ENCODE results near the gene C7orf57.
"Not testable (repeated sequence)": the region's sequence is repeated elsewhere in the genome, so short reads cannot be mapped to it uniquely, and the experiment has no call there.

DNA sequence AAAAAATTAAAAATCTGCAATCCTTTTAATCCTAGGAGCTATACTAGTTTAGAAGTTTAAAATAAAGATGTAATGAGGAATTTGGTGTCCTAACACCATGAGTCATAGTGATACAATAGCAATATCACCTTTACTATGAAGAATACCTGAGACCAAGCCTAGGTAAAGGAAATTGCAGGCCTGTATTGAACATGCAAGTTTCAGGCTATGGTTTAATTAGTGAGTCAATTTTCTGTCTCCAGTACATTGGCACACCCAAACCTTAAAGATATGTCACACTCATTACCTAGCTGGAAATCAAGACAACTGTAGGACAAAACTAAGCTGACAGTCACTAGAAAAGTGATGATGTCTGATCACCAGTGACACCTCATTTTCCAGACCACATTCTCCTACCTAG, 47.0 kb downstream of the C7orf57 start:
- TF ChIP-seq, protein P1, sequence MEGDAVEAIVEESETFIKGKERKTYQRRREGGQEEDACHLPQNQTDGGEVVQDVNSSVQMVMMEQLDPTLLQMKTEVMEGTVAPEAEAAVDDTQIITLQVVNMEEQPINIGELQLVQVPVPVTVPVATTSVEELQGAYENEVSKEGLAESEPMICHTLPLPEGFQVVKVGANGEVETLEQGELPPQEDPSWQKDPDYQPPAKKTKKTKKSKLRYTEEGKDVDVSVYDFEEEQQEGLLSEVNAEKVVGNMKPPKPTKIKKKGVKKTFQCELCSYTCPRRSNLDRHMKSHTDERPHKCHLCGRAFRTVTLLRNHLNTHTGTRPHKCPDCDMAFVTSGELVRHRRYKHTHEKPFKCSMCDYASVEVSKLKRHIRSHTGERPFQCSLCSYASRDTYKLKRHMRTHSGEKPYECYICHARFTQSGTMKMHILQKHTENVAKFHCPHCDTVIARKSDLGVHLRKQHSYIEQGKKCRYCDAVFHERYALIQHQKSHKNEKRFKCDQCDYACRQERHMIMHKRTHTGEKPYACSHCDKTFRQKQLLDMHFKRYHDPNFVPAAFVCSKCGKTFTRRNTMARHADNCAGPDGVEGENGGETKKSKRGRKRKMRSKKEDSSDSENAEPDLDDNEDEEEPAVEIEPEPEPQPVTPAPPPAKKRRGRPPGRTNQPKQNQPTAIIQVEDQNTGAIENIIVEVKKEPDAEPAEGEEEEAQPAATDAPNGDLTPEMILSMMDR (IDR thresholded peaks at IDR 0.05; ENCODE audit: low read length): not testable (repeated sequence)
- not testable (repeated sequence) for TF ChIP-seq EZH2phosphoT487 (IDR thresholded peaks at IDR 0.05; ENCODE audit: low read length)
